OCI-LY7 (cell line): ENCODE measurements around the gene FAT4. TPM values are rescaled to one million over a fixed set of nuclear protein-coding genes. Genes with fewer than 3 reads are reported as not detected.

Experiments
- BruUV-seq: library from RNA; stranded (reverse); fragments of 400-500 nt; replicated peaks from 2 replicates; lab custom pipeline; 2021; lab: Mats Ljungman, UMichigan
- CTCF ChIA-PET: fragments of 300-600 bp; sonication (Branson Sonifier 250); formaldehyde crosslinking; loops from one replicate; lab custom pipeline; 2022; ENCODE audit warnings: antibody characterized with exemption; ENCODE audit not compliant: unreplicated experiment; lab: Charles Lee
- POLR2A ChIA-PET: fragments of 300-600 bp; sonication (Branson Sonifier 250); formaldehyde crosslinking; loops from one replicate; lab custom pipeline; 2022; ENCODE audit warnings: antibody characterized with exemption; lab: Charles Lee
- DNase-seq: peaks from one replicate; pipeline ENCODE4 v3.0.0-alpha.2; 2015; ENCODE audit warnings: low spot score
- H2AFZ ChIP-seq: fragments of 200-600 bp; sonication (generic), shearing (Covaris generic); 2 replicates; pipeline ENCODE4 v1.6.1; 2014; ENCODE audit warnings: mild to moderate bottlenecking, antibody characterized with exemption, low read length, moderate library complexity
- H3K27ac ChIP-seq: fragments of 200-600 bp; sonication (generic); 2 replicates; pipeline ENCODE4 v1.5.1; 2014; ENCODE audit warnings: mixed run types, low read depth, mild to moderate bottlenecking, moderate library complexity, low read length, inconsistent platforms; ENCODE audit not compliant: poor library complexity, severe bottlenecking
- H3K36me3 ChIP-seq: fragments of 200-600 bp; sonication (generic); 2 replicates; pipeline ENCODE4 v1.6.1; 2014; ENCODE audit warnings: mild to moderate bottlenecking, antibody characterized with exemption, low read length, moderate library complexity, mixed read lengths; ENCODE audit not compliant: insufficient read depth
- H3K4me1 ChIP-seq: fragments of 200-600 bp; sonication (generic); 2 replicates; pipeline ENCODE4 v1.5.1; 2014; ENCODE audit warnings: mild to moderate bottlenecking, low read length; ENCODE audit not compliant: insufficient read depth, poor library complexity, severe bottlenecking
- H3K4me2 ChIP-seq: fragments of 200-600 bp; sonication (generic); 2 replicates; pipeline ENCODE4 v1.6.1; 2014; ENCODE audit warnings: mild to moderate bottlenecking, low read length
- H3K4me3 ChIP-seq: fragments of 200-600 bp; sonication (generic); 2 replicates; pipeline ENCODE4 v1.5.1; 2014; ENCODE audit warnings: mild to moderate bottlenecking, low read depth, low read length; ENCODE audit not compliant: poor library complexity, severe bottlenecking
- H3K79me2 ChIP-seq: fragments of 200-600 bp; sonication (generic); 2 replicates; pipeline ENCODE4 v1.6.1; 2016; ENCODE audit warnings: low read depth, mild to moderate bottlenecking, low read length, moderate library complexity, mixed read lengths; ENCODE audit not compliant: insufficient read depth
- H3K9me2 ChIP-seq: fragments of 200-600 bp; sonication (generic); 2 replicates; pipeline ENCODE4 v1.6.1; 2016; ENCODE audit warnings: mild to moderate bottlenecking, low read length, mixed read lengths; ENCODE audit not compliant: insufficient read depth
- H3K9me3 ChIP-seq: fragments of 200-600 bp; sonication (generic); 2 replicates; pipeline ENCODE4 v1.6.1; 2014; ENCODE audit warnings: mild to moderate bottlenecking, mixed run types, low read length, mixed read lengths
- H4K20me1 ChIP-seq: fragments of 200-600 bp; sonication (generic); 2 replicates; pipeline ENCODE4 v1.6.1; 2014; ENCODE audit warnings: mild to moderate bottlenecking, antibody characterized with exemption, low read length, moderate library complexity, mixed read lengths; ENCODE audit not compliant: insufficient read depth
- EZH2phosphoT487 ChIP-seq: fragments of 200-600 bp; sonication (generic); IDR thresholded peaks from 2 replicates; pipeline ENCODE4 v1.6.1; 2018; ENCODE audit warnings: low read depth, borderline replicate concordance, mild to moderate bottlenecking, mixed run types, antibody characterized with exemption, low read length, moderate library complexity, mixed read lengths
- intact Hi-C: fragments of 100-400 bp; cut with micrococcal nuclease; formaldehyde crosslinking; loops from one replicate; pipeline ENCODE4 v1.10.0; 2022; ENCODE audit not compliant: unreplicated experiment
- total RNA-seq, 2 experiments: library from RNA; depleted of rRNA in 1 of 2; stranded (reverse); fragments of >200 nt in 1 of 2; shearing (Covaris generic) in 1 of 2; gene quantifications; 2 replicates each; pipeline ENCODE4 v1.2.3, GENCODE V29; 2014 to 2022
- TF ChIP-seq, protein P1 (sequence below): fragments of 200-600 bp; sonication (generic); conservative IDR thresholded peaks from 2 replicates; pipeline ENCODE4 v1.5.1; 2014; ENCODE audit warnings: mild to moderate bottlenecking, antibody characterized with exemption, low read length, moderate library complexity, mixed read lengths

FAT4 gene
- total RNA-seq, 2 experiments from 2014 or later, result not detected

DNA sequence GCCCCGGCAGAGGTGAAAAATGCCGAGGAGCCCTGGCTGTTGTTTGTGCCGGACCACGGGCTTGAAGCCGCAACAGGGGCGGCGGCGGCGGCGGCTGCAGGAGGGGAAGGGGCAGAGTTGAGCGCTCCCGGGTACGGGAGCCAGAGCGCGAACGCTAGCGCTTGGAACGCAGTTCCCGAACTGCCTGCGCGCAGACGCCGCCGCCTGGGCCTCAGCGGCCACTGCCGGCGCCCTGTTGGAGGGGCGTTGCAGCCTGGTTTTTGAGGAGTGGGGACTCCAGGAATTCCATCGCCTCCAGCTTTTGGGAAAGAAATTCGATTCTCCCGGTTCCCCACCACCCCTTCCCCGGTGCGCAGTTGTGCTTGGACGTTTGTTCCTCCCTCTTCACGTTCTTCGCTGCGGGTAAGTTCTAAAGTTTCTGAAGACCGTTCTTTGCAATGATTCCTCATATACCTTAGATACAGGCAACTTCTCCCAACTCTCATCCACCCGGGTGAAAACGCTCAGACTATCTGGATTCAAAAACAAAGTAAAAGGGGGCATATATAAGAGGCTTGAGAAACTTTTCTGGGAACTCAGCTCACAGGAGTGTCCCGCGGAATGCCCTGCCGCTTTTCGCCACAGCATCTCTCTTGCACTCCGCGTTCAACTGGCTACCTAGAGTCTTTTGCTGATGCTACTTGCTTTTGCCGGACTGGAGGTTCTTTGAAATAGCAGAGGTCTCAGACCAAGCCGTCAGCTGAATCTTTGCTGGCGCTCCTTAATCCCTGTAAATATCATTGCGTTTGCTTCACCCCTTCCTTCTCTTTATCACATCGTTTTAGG lies 1.0 kb downstream of the FAT4 start:
- no peak overlapping the region for H3K4me2 ChIP-seq
- H2AFZ ChIP-seq, result no peak overlapping the region
- H3K9me3 ChIP-seq, result no peaks in the 10 kb centered on the region
- no peaks in the 10 kb centered on the region for H4K20me1 ChIP-seq
- ChIA-PET POLR2A (no interaction called here), CTCF (no interaction called here)
- H3K9me2 ChIP-seq, result no peaks in the 10 kb centered on the region
- H3K4me1 ChIP-seq, result no peaks in the 10 kb centered on the region
- H3K79me2 ChIP-seq, result no peaks in the 10 kb centered on the region
- no peak overlapping the region for H3K27ac ChIP-seq
- intact Hi-C loops, result no loop called here
- no peak overlapping the region for H3K4me3 ChIP-seq
- BruUV-seq, result no TSS peak
- no peak for DNase-seq
- TF ChIP-seq EZH2phosphoT487, result no peak
- TF ChIP-seq, protein P1, sequence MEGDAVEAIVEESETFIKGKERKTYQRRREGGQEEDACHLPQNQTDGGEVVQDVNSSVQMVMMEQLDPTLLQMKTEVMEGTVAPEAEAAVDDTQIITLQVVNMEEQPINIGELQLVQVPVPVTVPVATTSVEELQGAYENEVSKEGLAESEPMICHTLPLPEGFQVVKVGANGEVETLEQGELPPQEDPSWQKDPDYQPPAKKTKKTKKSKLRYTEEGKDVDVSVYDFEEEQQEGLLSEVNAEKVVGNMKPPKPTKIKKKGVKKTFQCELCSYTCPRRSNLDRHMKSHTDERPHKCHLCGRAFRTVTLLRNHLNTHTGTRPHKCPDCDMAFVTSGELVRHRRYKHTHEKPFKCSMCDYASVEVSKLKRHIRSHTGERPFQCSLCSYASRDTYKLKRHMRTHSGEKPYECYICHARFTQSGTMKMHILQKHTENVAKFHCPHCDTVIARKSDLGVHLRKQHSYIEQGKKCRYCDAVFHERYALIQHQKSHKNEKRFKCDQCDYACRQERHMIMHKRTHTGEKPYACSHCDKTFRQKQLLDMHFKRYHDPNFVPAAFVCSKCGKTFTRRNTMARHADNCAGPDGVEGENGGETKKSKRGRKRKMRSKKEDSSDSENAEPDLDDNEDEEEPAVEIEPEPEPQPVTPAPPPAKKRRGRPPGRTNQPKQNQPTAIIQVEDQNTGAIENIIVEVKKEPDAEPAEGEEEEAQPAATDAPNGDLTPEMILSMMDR, result no peak
- no peaks in the 10 kb centered on the region for H3K36me3 ChIP-seq

DNA sequence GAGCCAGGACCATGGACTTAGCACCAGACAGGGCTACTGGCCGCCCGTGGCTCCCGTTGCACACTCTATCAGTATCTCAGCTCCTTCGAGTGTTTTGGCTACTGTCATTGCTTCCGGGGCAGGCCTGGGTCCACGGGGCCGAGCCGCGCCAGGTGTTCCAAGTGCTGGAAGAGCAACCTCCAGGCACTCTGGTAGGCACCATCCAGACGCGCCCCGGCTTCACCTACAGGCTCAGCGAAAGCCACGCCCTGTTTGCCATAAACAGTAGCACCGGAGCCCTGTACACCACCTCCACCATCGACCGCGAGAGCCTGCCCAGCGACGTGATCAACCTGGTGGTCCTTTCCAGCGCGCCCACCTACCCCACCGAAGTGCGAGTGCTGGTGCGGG lies 1.6 kb downstream of the FAT4 start:
- Histone ChIP-seq H3K27ac (no peak overlapping the region), H4K20me1 (no peaks in the 10 kb centered on the region), H3K4me1 (no peaks in the 10 kb centered on the region), H3K79me2 (no peaks in the 10 kb centered on the region), H3K9me3 (no peaks in the 10 kb centered on the region), H3K4me2 (no peak overlapping the region), H3K4me3 (no peak overlapping the region), H3K9me2 (no peaks in the 10 kb centered on the region), H2AFZ (no peak overlapping the region), H3K36me3 (no peaks in the 10 kb centered on the region)
- no peak for DNase-seq
- TF ChIP-seq, protein P1, result no peak
- no peak for TF ChIP-seq EZH2phosphoT487
- ChIA-PET POLR2A (no interaction called here), CTCF (no interaction called here)
- BruUV-seq, result no TSS peak
- intact Hi-C loops, result no loop called here

DNA sequence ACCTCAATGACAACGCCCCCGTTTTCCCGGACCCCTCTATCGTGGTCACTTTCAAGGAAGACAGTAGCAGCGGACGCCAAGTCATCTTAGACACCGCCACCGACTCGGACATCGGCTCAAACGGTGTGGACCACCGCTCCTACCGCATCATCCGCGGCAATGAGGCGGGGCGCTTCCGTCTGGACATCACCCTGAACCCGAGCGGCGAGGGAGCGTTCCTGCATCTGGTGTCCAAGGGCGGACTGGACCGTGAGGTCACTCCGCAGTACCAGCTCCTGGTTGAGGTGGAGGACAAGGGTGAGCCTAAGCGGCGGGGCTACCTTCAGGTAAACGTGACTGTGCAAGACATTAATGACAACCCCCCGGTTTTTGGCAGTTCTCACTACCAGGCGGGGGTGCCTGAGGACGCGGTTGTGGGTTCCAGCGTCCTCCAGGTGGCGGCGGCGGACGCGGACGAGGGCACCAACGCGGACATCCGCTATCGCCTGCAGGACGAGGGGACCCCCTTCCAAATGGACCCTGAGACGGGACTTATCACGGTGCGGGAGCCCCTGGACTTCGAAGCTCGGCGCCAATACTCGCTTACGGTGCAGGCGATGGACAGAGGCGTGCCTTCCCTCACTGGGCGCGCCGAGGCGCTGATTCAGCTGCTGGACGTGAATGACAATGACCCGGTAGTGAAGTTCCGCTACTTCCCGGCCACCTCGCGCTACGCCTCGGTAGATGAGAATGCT lies 2.2 kb downstream of the FAT4 start:
- no TSS peak for BruUV-seq
- DNase-seq, result no peak
- POLR2A ChIA-PET, result no interaction called here
- H3K9me2 ChIP-seq, result no peaks in the 10 kb centered on the region
- no peaks in the 10 kb centered on the region for H3K4me1 ChIP-seq
- intact Hi-C loops, result no loop called here
- TF ChIP-seq, protein P1, result no peak
- TF ChIP-seq EZH2phosphoT487, result no peak
- no peaks in the 10 kb centered on the region for H3K79me2 ChIP-seq
- no peak overlapping the region for H3K27ac ChIP-seq
- no peaks in the 10 kb centered on the region for H3K9me3 ChIP-seq
- no peaks in the 10 kb centered on the region for H3K36me3 ChIP-seq
- no peak overlapping the region for H3K4me3 ChIP-seq
- H2AFZ ChIP-seq, result no peak overlapping the region
- CTCF ChIA-PET, result no interaction called here
- H4K20me1 ChIP-seq, result no peaks in the 10 kb centered on the region
- no peak overlapping the region for H3K4me2 ChIP-seq
